Fibroblast of upper back skin (primary cell): ENCODE data around the gene MOB3C.

Experiments
- DNase-seq: peaks from one replicate; pipeline ENCODE4 v3.0.0-alpha.2; 2013

MOB3C gene

DNA sequence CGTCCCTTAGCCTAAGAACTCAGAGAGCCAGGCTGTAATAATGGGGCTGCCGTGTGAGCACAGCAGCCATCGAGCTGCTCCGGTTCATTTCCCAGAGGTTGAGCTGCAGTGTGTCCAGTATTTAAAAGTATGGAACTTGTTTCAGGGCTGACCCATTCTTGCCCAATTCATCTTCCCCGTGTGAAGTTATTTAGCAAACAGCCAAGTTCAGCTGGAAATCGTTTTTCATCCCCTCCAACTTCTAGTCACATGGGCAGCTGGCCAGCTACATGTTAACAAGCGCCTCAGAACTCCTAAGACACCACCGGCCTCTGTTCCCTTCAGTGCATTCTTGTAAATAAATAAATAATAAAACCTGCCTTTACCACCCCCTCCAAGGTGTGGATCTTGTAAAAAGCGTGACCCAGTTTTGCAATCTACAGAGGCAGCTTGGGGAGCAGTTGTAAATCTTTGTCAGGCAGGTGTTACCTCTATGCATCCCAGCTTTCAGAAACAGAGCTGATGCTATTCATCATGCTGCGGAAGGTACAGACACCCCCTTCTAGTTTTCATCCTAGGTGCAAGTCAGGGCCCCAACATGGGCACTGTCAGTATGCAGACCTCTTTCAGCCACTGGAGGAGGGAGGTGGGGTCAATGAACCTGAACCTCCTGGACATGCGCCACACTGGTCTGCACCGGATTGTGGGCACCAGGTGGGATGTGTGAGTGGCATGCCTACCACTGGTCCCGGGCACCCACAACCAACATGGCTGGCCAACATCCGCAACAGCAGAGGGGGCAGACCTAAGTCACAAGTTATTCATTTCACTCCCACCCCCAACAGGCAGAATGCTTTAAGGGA lies 46.5 kb downstream of the MOB3C start:
- peak; percentile 34 for DNase-seq

DNA sequence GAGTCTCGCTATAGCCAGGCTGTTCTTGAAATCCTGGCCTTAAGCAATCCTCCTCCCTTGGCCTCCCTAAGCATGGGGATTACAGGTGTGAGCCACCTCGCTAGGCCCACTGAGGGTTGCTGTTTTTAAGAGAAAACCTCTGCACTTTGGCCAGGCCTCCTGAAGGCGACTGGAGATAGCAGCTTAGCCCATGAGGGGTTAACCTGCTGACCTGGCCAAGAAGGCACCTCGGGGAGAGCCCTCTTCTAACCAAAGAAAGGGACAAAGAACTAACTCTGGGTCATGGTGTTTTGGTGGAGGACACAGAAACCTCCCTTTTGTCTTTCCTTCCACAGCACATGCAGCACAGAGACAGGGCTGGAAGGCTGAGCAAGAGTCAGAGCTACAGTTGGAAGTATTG lies 47.5 kb downstream of the MOB3C start:
- no peak for DNase-seq

DNA sequence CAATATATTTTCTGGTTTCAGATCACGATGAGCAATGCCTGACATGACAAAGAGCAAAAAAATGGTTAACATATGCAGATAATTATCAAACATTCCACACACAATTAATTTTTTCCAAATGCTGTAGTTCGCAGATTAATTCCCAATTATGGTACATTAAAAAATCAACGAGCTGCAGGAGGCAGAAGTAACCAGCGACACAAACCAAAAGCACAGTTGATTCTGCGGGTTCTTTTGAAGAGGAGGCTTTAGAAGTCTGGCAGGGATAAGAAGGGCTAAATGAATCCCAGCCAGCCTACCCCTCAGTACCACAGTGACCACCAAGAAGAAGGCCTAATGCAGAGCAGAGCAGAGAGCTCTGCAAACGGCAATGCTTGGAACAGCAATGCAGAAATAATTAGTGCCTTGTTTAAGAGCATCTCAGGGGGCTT lies 48.1 kb downstream of the MOB3C start:
- peak; percentile 38 for DNase-seq

DNA sequence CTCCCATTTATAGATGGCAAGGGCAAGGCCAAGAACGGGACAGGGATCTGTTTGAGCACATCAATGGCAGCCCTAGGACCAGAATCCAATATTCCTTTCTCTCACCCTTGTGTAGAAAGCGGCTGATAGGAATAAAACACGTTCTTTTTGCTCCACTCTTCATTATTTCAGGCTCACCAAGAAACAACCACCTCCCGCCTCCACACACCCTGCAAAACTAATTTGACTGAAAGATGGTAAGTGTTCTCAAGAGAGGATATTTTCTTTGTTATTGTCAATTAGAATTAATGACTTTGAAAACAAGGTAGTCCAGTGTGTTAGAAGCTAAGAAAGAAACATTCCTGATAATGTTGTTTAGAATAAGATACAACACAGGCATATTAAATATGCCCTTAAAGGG lies 53.3 kb downstream of the MOB3C start:
- no peak for DNase-seq

DNA sequence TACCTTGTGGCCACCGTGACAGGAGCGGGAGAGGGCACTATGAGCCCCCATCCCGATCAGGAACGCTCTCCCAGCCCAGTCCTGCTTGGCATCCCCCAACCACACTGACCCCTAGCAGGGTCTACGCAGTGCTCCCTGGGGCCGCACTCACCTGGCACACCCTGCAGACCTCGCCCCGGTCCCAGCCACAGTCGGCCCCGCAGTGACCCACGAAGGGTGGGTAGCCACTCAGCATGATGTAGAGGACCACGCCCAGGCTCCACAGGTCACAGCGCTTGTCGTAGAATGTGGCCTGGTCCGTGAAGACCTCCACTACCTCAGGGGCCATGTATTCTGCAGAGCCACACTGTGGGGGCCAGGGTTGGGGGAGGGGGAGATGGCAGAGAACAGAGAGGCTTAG lies 54.1 kb downstream of the MOB3C start:
- DNase-seq: no peak

DNA sequence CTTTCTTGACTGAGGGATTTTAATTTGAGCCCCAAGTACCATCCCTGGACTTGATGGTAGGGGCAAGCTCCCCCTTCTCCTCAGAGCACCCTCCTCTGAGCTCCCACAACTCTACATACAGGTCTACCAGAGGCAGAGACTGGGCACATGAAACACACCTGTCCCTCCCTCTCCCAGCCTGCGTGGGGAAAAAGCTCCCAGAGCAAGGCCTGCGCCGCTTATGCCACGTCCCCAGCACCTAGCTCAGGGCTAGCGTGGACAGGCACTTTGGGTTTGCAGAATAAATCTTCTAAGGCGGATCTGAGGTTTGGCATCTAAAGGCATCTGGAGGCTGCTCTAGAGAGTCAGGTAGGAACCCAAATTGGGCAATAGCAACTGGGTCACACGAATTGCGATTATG lies 57.6 kb downstream of the MOB3C start:
- DNase-seq: no peak

DNA sequence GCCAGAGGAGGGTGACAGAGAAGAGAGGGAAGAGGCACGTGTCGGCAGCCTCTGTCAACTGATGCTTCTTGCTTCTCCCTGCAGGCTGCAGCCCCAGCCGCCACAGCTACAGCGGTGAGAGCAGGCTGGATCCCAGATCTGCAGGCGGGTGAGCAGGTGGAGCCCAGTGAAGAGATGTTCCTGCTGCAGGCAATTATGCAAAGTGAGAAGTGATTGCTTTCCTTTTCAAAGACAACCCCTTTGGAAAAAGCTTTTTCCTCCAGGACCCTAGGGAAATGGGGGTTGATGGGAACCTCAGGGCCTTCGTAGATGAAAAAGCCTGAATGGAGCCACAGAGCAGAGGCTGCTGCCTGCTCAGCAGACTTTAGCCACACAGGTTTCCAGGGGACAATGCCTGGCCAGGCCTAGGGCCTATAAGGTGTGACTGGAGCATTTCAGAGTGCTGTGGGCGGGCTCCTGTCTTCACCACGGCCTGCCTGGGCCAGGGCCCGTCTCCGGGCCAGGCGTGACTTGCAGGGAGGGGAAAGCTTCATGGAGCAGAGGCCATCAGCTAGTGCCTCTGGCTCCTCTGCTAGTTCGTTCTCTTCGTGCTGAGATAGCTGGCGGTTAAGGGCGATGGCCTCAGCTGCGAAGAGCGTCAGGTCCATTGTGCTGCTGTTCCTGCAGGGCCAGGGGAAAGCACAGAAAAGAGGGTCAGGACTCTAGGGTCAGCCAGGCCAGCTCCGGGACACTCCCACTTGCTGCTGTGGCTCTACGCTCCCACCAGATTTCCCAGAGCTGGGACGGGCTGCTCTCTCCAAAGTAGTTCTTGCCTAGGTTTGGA lies 58.3 kb downstream of the MOB3C start:
- DNase-seq: no peak
